NT2/D1 (cell line): ENCODE data around the gene USH1C.

Experiments used
- SUZ12 ChIP-seq: IDR thresholded peaks from 2 replicates; pipeline ENCODE4 v1.6.1; 2011; ENCODE audit not compliant: insufficient read length, insufficient read depth; ENCODE audit errors: extremely low read depth
- ZNF274 ChIP-seq: IDR thresholded peaks from 2 replicates; pipeline ENCODE4 v1.6.1; 2011; ENCODE audit warnings: mild to moderate bottlenecking, low read depth, low read length

- no peak for TF ChIP-seq ZNF274
- TF ChIP-seq SUZ12 = no peak
Measured at GRCh38 chr11:17517186-17517585, 27.0 kb downstream of the USH1C start.
